ENCODE results near the gene RANBP17.
A peak's percentile ranks its signal among the peaks of the same experiment; 100 is the strongest.
"Not testable (repeated sequence)": the region's sequence is repeated elsewhere in the genome, so short reads cannot be mapped to it uniquely, and the experiment has no call there.

The RANBP17 gene

GRCh38 chr5:170861917-170862766, at the start of gene RANBP17:
TSS of gene RANBP17 (plus strand) at chr5:170862018.
- peaks cover 0 to 4% of the 10 kb centered on the region in 2 donors for H3K4me1 Mint-ChIP-seq
- DNase-seq: no peak
- H3K4me3 Mint-ChIP-seq: peak within 1 kb of the TSS; percentile 30 to 35
- peaks cover 48 to 56% of the 10 kb centered on the region in 2 donors for H3K27me3 Mint-ChIP-seq
- peaks cover 10 to 14% of the 10 kb centered on the region in 2 donors for H3K36me3 Mint-ChIP-seq
- peaks cover 18 to 24% of the 10 kb centered on the region in 2 donors for H3K9me3 Mint-ChIP-seq
- peak in 1 of 2 donors; percentile 38 for ATAC-seq (replicated peaks)
- H3K27ac Mint-ChIP-seq: peak within 1 kb of the TSS; percentile 72

GRCh38 chr5:170813231-170813630, 48.6 kb upstream of the RANBP17 start:
- Mint-ChIP-seq H3K9me3 (peaks cover 0 to 3% of the 10 kb centered on the region in 2 donors), H3K27me3 (peaks cover 4 to 11% of the 10 kb centered on the region in 2 donors), H3K27ac (no peak overlapping the region), H3K36me3 (no peaks in the 10 kb centered on the region), H3K4me3 (no peak overlapping the region), H3K4me1 (no peaks in the 10 kb centered on the region)
- no peak for DNase-seq
- no peak for ATAC-seq (replicated peaks)

- Mint-ChIP-seq H3K4me3 (no peak overlapping the region), H3K27me3 (peaks cover 0 to 4% of the 10 kb centered on the region in 2 donors), H3K27ac (no peak overlapping the region), H3K36me3 (no peaks in the 10 kb centered on the region), H3K9me3 (peaks cover 0 to 2% of the 10 kb centered on the region in 2 donors), H3K4me1 (no peaks in the 10 kb centered on the region)
- no peak for ATAC-seq (replicated peaks)
- DNase-seq: no peak
These were observed 44.6 kb upstream of the RANBP17 start for GRCh38 chr5:170817195-170817594.

- H3K27me3 Mint-ChIP-seq: no peaks in the 10 kb centered on the region
- no peak for DNase-seq
- peaks cover 0 to 2% of the 10 kb centered on the region in 2 donors for H3K9me3 Mint-ChIP-seq
- ATAC-seq (replicated peaks): no peak
- H3K4me3 Mint-ChIP-seq: no peak overlapping the region
- no peaks in the 10 kb centered on the region for H3K4me1 Mint-ChIP-seq
- H3K36me3 Mint-ChIP-seq: no peaks in the 10 kb centered on the region
- H3K27ac Mint-ChIP-seq: no peak overlapping the region
These were observed 43.6 kb upstream of the RANBP17 start for GRCh38 chr5:170818232-170818631.

- no peaks in the 10 kb centered on the region for H3K36me3 Mint-ChIP-seq
- ATAC-seq (replicated peaks): no peak
- H3K4me3 Mint-ChIP-seq: no peak overlapping the region
- H3K27ac Mint-ChIP-seq: no peak overlapping the region
- H3K9me3 Mint-ChIP-seq: peaks cover 0 to 2% of the 10 kb centered on the region in 2 donors
- no peak for DNase-seq
- no peaks in the 10 kb centered on the region for H3K27me3 Mint-ChIP-seq
- no peaks in the 10 kb centered on the region for H3K4me1 Mint-ChIP-seq
These were observed 42.0 kb upstream of the RANBP17 start for GRCh38 chr5:170819824-170820223.

- Mint-ChIP-seq H3K36me3 (no peaks in the 10 kb centered on the region), H3K4me1 (no peaks in the 10 kb centered on the region), H3K9me3 (peaks cover 7 to 9% of the 10 kb centered on the region in 2 donors), H3K27me3 (peaks cover 0 to 8% of the 10 kb centered on the region in 2 donors), H3K4me3 (no peak overlapping the region), H3K27ac (no peak overlapping the region)
- DNase-seq: no peak
- no peak for ATAC-seq (replicated peaks)
These were observed 40.5 kb upstream of the RANBP17 start for GRCh38 chr5:170821257-170821800.

- Mint-ChIP-seq H3K9me3 (peaks cover 7% of the 10 kb centered on the region in 2 donors), H3K36me3 (no peaks in the 10 kb centered on the region), H3K4me1 (no peaks in the 10 kb centered on the region), H3K27ac (no peak overlapping the region), H3K4me3 (no peak overlapping the region), H3K27me3 (peaks cover 0 to 10% of the 10 kb centered on the region in 2 donors)
- ATAC-seq (replicated peaks): no peak
- no peak for DNase-seq
These were observed 35.7 kb upstream of the RANBP17 start for GRCh38 chr5:170826117-170826516.

- Mint-ChIP-seq H3K9me3 (peaks cover 4 to 11% of the 10 kb centered on the region in 2 donors), H3K27ac (no peak overlapping the region), H3K4me3 (no peak overlapping the region), H3K4me1 (no peaks in the 10 kb centered on the region), H3K36me3 (no peaks in the 10 kb centered on the region), H3K27me3 (no peaks in the 10 kb centered on the region)
- no peak for ATAC-seq (replicated peaks)
- no peak for DNase-seq
These were observed 29.6 kb upstream of the RANBP17 start for GRCh38 chr5:170832241-170832640.

GRCh38 chr5:170833981-170834380, 27.8 kb upstream of the RANBP17 start:
- H3K9me3 Mint-ChIP-seq: peaks cover 4 to 11% of the 10 kb centered on the region in 2 donors
- not testable (repeated sequence) for DNase-seq; H3K27ac Mint-ChIP-seq; H3K4me3 Mint-ChIP-seq; H3K27me3 Mint-ChIP-seq; ATAC-seq (replicated peaks); H3K4me1 Mint-ChIP-seq; H3K36me3 Mint-ChIP-seq

- DNase-seq: no peak
- Mint-ChIP-seq H3K9me3 (peaks cover 4 to 11% of the 10 kb centered on the region in 2 donors), H3K36me3 (no peaks in the 10 kb centered on the region), H3K27ac (no peak overlapping the region), H3K27me3 (no peaks in the 10 kb centered on the region), H3K4me1 (no peaks in the 10 kb centered on the region), H3K4me3 (no peak overlapping the region)
- no peak for ATAC-seq (replicated peaks)
These were observed 25.6 kb upstream of the RANBP17 start for GRCh38 chr5:170836226-170836625.

GRCh38 chr5:170843870-170844269, 17.9 kb upstream of the RANBP17 start:
- H3K36me3 Mint-ChIP-seq: no peaks in the 10 kb centered on the region
- peaks cover 0 to 6% of the 10 kb centered on the region in 2 donors for H3K27me3 Mint-ChIP-seq
- H3K4me1 Mint-ChIP-seq: no peaks in the 10 kb centered on the region
- DNase-seq (no peak), ATAC-seq (replicated peaks) (no peak)
- H3K4me3 Mint-ChIP-seq: no peak overlapping the region
- H3K27ac Mint-ChIP-seq: no peak overlapping the region
- H3K9me3 Mint-ChIP-seq: peaks cover 0 to 1% of the 10 kb centered on the region in 2 donors

- Mint-ChIP-seq H3K27me3 (peaks cover 0 to 6% of the 10 kb centered on the region in 2 donors), H3K9me3 (peaks cover 0 to 1% of the 10 kb centered on the region in 2 donors), H3K4me3 (no peak overlapping the region), H3K27ac (no peak overlapping the region), H3K36me3 (no peaks in the 10 kb centered on the region), H3K4me1 (no peaks in the 10 kb centered on the region)
- ATAC-seq (replicated peaks): no peak
- no peak for DNase-seq
These were observed 17.2 kb upstream of the RANBP17 start for GRCh38 chr5:170844651-170845050.

GRCh38 chr5:170846416-170846815, 15.4 kb upstream of the RANBP17 start:
- DNase-seq: no peak
- no peaks in the 10 kb centered on the region for H3K4me1 Mint-ChIP-seq
- H3K36me3 Mint-ChIP-seq: no peaks in the 10 kb centered on the region
- no peak overlapping the region for H3K27ac Mint-ChIP-seq
- peaks cover 0 to 6% of the 10 kb centered on the region in 2 donors for H3K27me3 Mint-ChIP-seq
- no peak overlapping the region for H3K4me3 Mint-ChIP-seq
- no peak for ATAC-seq (replicated peaks)
- peaks cover 0 to 1% of the 10 kb centered on the region in 2 donors for H3K9me3 Mint-ChIP-seq

- H3K9me3 Mint-ChIP-seq: peaks cover 0 to 1% of the 10 kb centered on the region in 2 donors
- no peak overlapping the region for H3K27ac Mint-ChIP-seq
- ATAC-seq (replicated peaks) (no peak), DNase-seq (no peak)
- no peaks in the 10 kb centered on the region for H3K4me1 Mint-ChIP-seq
- H3K4me3 Mint-ChIP-seq: no peak overlapping the region
- H3K36me3 Mint-ChIP-seq: no peaks in the 10 kb centered on the region
- peaks cover 0 to 6% of the 10 kb centered on the region in 2 donors for H3K27me3 Mint-ChIP-seq
These were observed 15.0 kb upstream of the RANBP17 start for GRCh38 chr5:170846846-170847245.

GRCh38 chr5:170848033-170848432, 13.8 kb upstream of the RANBP17 start:
- Mint-ChIP-seq H3K36me3 (no peaks in the 10 kb centered on the region), H3K9me3 (peaks cover 0 to 1% of the 10 kb centered on the region in 2 donors), H3K27ac (no peak overlapping the region), H3K27me3 (peaks cover 0 to 6% of the 10 kb centered on the region in 2 donors), H3K4me3 (no peak overlapping the region), H3K4me1 (no peaks in the 10 kb centered on the region)
- no peak for DNase-seq
- no peak for ATAC-seq (replicated peaks)
